HepG2 (cell line): ENCODE results near the gene ATN1. TPM values are rescaled to one million over a fixed set of nuclear protein-coding genes. Genes with fewer than 3 reads are reported as not detected.
A peak's percentile ranks its signal among the peaks of the same experiment; 100 is the strongest.

Experiments
- ARNT ChIP-seq: fragments of 450-650 bp; IDR thresholded peaks from 2 replicates; pipeline ENCODE4 v1.6.1; 2017
- ETS1 ChIP-seq: sonication (generic); formaldehyde crosslinking; IDR thresholded peaks from 2 replicates; pipeline ENCODE4 v1.4.0; 2020; ENCODE audit warnings: missing genetic modification reagents
- KLF11 ChIP-seq: IDR thresholded peaks from 2 replicates; pipeline ENCODE4 v1.6.1; 2016; ENCODE audit warnings: missing compliant biosample characterization
- MBD4 ChIP-seq: IDR thresholded peaks from 2 replicates; pipeline ENCODE4 v1.6.1; 2012; ENCODE audit warnings: low read length, inconsistent platforms, borderline replicate concordance
- MEF2D ChIP-seq: sonication (generic); formaldehyde crosslinking; IDR thresholded peaks from 2 replicates; pipeline ENCODE4 v1.5.1; 2020; ENCODE audit warnings: mild to moderate bottlenecking, missing genetic modification reagents
- MIER2 ChIP-seq: IDR thresholded peaks from 2 replicates; pipeline ENCODE4 v1.6.1; 2016; ENCODE audit warnings: missing biosample characterization, missing genetic modification reagents
- MIER3 ChIP-seq: IDR thresholded peaks from 2 replicates; pipeline ENCODE4 v1.6.1; 2016; ENCODE audit warnings: missing compliant biosample characterization, borderline replicate concordance
- MZF1 ChIP-seq: sonication (generic); formaldehyde crosslinking; IDR thresholded peaks from 2 replicates; pipeline ENCODE4 v1.8.1; 2023; ENCODE audit warnings: mild to moderate bottlenecking, missing genetic modification reagents, borderline replicate concordance
- PHB2 ChIP-seq: fragments of 450-650 bp; IDR thresholded peaks from 2 replicates; pipeline ENCODE4 v1.6.1; 2018; ENCODE audit not compliant: partially characterized antibody
- PITX1 ChIP-seq: sonication (generic); formaldehyde crosslinking; IDR thresholded peaks from 2 replicates; pipeline ENCODE4 v1.5.1; 2020; ENCODE audit warnings: mild to moderate bottlenecking, missing genetic modification reagents
- RORA ChIP-seq: sonication (generic); formaldehyde crosslinking; IDR thresholded peaks from 2 replicates; pipeline ENCODE4 v1.5.0; 2020; ENCODE audit warnings: mild to moderate bottlenecking, missing genetic modification reagents, moderate library complexity
- SMC3 ChIP-seq: IDR thresholded peaks from 2 replicates; pipeline ENCODE4 v1.6.1; 2011; ENCODE audit warnings: low read length, improper control_type of control experiment
- YY1 ChIP-seq: IDR thresholded peaks from 2 replicates; pipeline ENCODE4 v1.6.1; 2011; ENCODE audit warnings: low read length, low read depth, moderate library complexity, mild to moderate bottlenecking; ENCODE audit not compliant: insufficient read depth, insufficient replicate concordance
- ZBTB39 ChIP-seq: sonication (generic); formaldehyde crosslinking; IDR thresholded peaks from 2 replicates; pipeline ENCODE4 v1.5.0; 2020; ENCODE audit warnings: missing genetic modification reagents
- ZFP41 ChIP-seq: sonication (generic); formaldehyde crosslinking; IDR thresholded peaks from 2 replicates; pipeline ENCODE4 v1.4.0; 2020; ENCODE audit warnings: mild to moderate bottlenecking, missing genetic modification reagents, borderline replicate concordance
- ZFX ChIP-seq: sonication (generic); formaldehyde crosslinking; IDR thresholded peaks from 2 replicates; pipeline ENCODE4 v1.4.0; 2020; ENCODE audit warnings: mild to moderate bottlenecking, low read depth, missing genetic modification reagents, moderate library complexity
- ZNF160 ChIP-seq: sonication (generic); formaldehyde crosslinking; IDR thresholded peaks from 2 replicates; pipeline ENCODE4 v1.8.0; 2022; ENCODE audit warnings: mild to moderate bottlenecking, inconsistent platforms, missing genetic modification reagents
- ZNF230 ChIP-seq: sonication (generic); formaldehyde crosslinking; IDR thresholded peaks from 2 replicates; pipeline ENCODE4 v1.4.0; 2020; ENCODE audit warnings: mild to moderate bottlenecking, missing genetic modification reagents
- ZNF3 ChIP-seq: IDR thresholded peaks from 2 replicates; pipeline ENCODE4 v1.7.0; 2017; ENCODE audit warnings: inconsistent platforms
- ZNF562 ChIP-seq: sonication (generic); formaldehyde crosslinking; IDR thresholded peaks from 2 replicates; pipeline ENCODE4 v1.8.0; 2022; ENCODE audit warnings: missing genetic modification reagents, borderline replicate concordance
- ZNF670 ChIP-seq: sonication (generic); formaldehyde crosslinking; IDR thresholded peaks from 2 replicates; pipeline ENCODE4 v1.8.0; 2022; ENCODE audit warnings: mild to moderate bottlenecking, missing genetic modification reagents, borderline replicate concordance
- ZNF746 ChIP-seq: sonication (generic); formaldehyde crosslinking; IDR thresholded peaks from 2 replicates; pipeline ENCODE4 v1.8.0; 2022; ENCODE audit warnings: mild to moderate bottlenecking, missing genetic modification reagents
- ZNF766 ChIP-seq: sonication (generic); formaldehyde crosslinking; IDR thresholded peaks from 2 replicates; pipeline ENCODE4 v1.5.0; 2020; ENCODE audit warnings: missing genetic modification reagents, borderline replicate concordance
- ZNF782 ChIP-seq: sonication (generic); formaldehyde crosslinking; IDR thresholded peaks from 2 replicates; pipeline ENCODE4 v1.4.0; 2020; ENCODE audit warnings: missing genetic modification reagents, mild to moderate bottlenecking, borderline replicate concordance
- ZNF788 ChIP-seq: sonication (generic); formaldehyde crosslinking; IDR thresholded peaks from 2 replicates; pipeline ENCODE4 v1.5.0; 2020; ENCODE audit warnings: mild to moderate bottlenecking, missing genetic modification reagents, borderline replicate concordance
- ZNF816 ChIP-seq: sonication (generic); formaldehyde crosslinking; IDR thresholded peaks from 2 replicates; pipeline ENCODE4 v1.8.0; 2022; ENCODE audit warnings: missing genetic modification reagents, mild to moderate bottlenecking, borderline replicate concordance
- ZNF891 ChIP-seq: sonication (generic); formaldehyde crosslinking; IDR thresholded peaks from 2 replicates; pipeline ENCODE4 v1.5.0; 2020; ENCODE audit warnings: mild to moderate bottlenecking, missing genetic modification reagents
- ZZZ3 ChIP-seq: sonication (generic); formaldehyde crosslinking; IDR thresholded peaks from 2 replicates; pipeline ENCODE4 v1.4.0; 2020; ENCODE audit warnings: missing genetic modification reagents, mild to moderate bottlenecking, borderline replicate concordance
- polyA plus RNA-seq, 8 experiments: library from polyadenylated mRNA; depleted of rRNA in 3 of 8; stranded (reverse) in 7 of 8; unstranded in 1 of 8; fragments of >200 nt; fragmentation: Illumina TruSeq in 4 of 8; extraction: Trizol in 4 of 8; gene quantifications; 2 replicates each; pipeline versions ENCODE4 v1.2.1 to v1.2.3, GENCODE V29; 2011 to 2016; ENCODE audit warnings: low read depth in 4 of 8, missing spikeins in 1 of 8, mixed read lengths in 1 of 8; ENCODE audit not compliant: insufficient read depth in 1 of 8
- total RNA-seq, 5 experiments: library from RNA; depleted of rRNA; stranded (reverse); fragments of >200 nt; fragmentation: Illumina TruSeq; extraction: Trizol; gene quantifications; 2 replicates each; pipeline ENCODE4 v1.2.3, GENCODE V29; 2016; ENCODE audit warnings: low read depth in 1 of 5
- TF ChIP-seq, protein P1 (sequence below): IDR thresholded peaks from 2 replicates; pipeline ENCODE4 v1.6.1; 2016

Gene ATN1
- total and polyA plus RNA-seq, 2 of the 13 experiments (the other 11 are each of a cell fraction or from before 2014, with no cell fraction given) = 2.1 to 8.6 TPM

GRCh38 chr12:6943722-6944380 is 16.1 kb downstream of the ATN1 start, which contains the start of the genes C12orf57 and RNU7-1 (continued):
- TF ChIP-seq ZNF230 (CRISPR knock-in tag) (no peak; the same call in 1 of the 2 replicates), SMC3 (no peak), KLF11 (CRISPR knock-in tag) (peak; percentile 80; the same call in 1 of the 2 replicates), ZFP41 (CRISPR knock-in tag) (no peak), ETS1 (CRISPR knock-in tag) (no peak), PHB2 (no peak), ZNF782 (CRISPR knock-in tag) (0 out of 2 replicates have a peak, but pooled peaks have one; percentile 14), MIER2 (peak; percentile 85; the same call in 1 of the 2 replicates), ARNT (no peak), ZFX (CRISPR knock-in tag) (no peak; the same call in 1 of the 2 replicates), MEF2D (CRISPR knock-in tag) (no peak), ZNF746 (CRISPR knock-in tag) (peak; percentile 54; the same call in 1 of the 2 replicates), ZNF816 (CRISPR knock-in tag) (peak; percentile 89; the same call in 1 of the 2 replicates), ZNF766 (CRISPR knock-in tag) (0 out of 2 replicates have a peak, but pooled peaks have one; percentile 50), MIER3 (CRISPR knock-in tag) (peak; percentile 66; the same call in 1 of the 2 replicates), MZF1 (no peak), ZNF3 (CRISPR knock-in tag) (0 out of 2 replicates have a peak, but pooled peaks have one; percentile 60), MBD4 (peak; percentile 62; the same call in 1 of the 2 replicates), YY1 (peak; percentile 47), PITX1 (no peak), ZNF891 (CRISPR knock-in tag) (peak; percentile 34; the same call in 1 of the 2 replicates), ZNF788 (CRISPR knock-in tag) (peak; percentile 16; the same call in 1 of the 2 replicates), ZNF160 (CRISPR knock-in tag) (no peak), ZBTB39 (CRISPR knock-in tag) (peak; percentile 60; the same call in 1 of the 2 replicates), RORA (CRISPR knock-in tag) (no peak), ZZZ3 (CRISPR knock-in tag) (peak; percentile 76; the same call in 1 of the 2 replicates), ZNF562 (CRISPR knock-in tag) (peak; percentile 28), ZNF670 (CRISPR knock-in tag) (no peak; the same call in 1 of the 2 replicates)
- TF ChIP-seq, protein P1, sequence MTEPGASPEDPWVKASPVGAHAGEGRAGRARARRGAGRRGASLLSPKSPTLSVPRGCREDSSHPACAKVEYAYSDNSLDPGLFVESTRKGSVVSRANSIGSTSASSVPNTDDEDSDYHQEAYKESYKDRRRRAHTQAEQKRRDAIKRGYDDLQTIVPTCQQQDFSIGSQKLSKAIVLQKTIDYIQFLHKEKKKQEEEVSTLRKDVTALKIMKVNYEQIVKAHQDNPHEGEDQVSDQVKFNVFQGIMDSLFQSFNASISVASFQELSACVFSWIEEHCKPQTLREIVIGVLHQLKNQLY (CRISPR knock-in tag) = peak; percentile 66
